ENCODE data around the gene MAN1A2. TPM values are rescaled to one million over a fixed set of nuclear protein-coding genes. Genes with fewer than 3 reads are reported as not detected.

Gene MAN1A2
- 145 and 152 TPM in 2 replicates for polyA plus RNA-seq (2013)

- Histone ChIP-seq H3K27me3 (ENCODE audit: insufficient read depth, low read length) (no peaks in the 10 kb centered on the region), H2BK12ac (ENCODE audit: low read length) (peak within 1 kb of the TSS; percentile 42), H3K4me3 (ENCODE audit: low read depth, low read length) (peak within 1 kb of the TSS; percentile 95), H3K23ac (ENCODE audit: low read length) (no peak within 1 kb of the TSS), H3K27ac (ENCODE audit: low read depth, low read length) (peak within 1 kb of the TSS; percentile 100), H3K79me1 (ENCODE audit: low read length) (peaks cover 20% of the 10 kb centered on the region), H2BK5ac (ENCODE audit: low read depth, low read length, poor library complexity) (peak within 1 kb of the TSS; percentile 100), H2AFZ (ENCODE audit: insufficient read depth, low read length, poor library complexity) (peak within 1 kb of the TSS; percentile 98), H3K14ac (ENCODE audit: low read length) (peak within 1 kb of the TSS; percentile 100), H4K91ac (ENCODE audit: low read depth, low read length) (peak within 1 kb of the TSS; percentile 99), H3K9me3 (ENCODE audit: insufficient read depth, low read depth, low read length) (no peaks in the 10 kb centered on the region), H4K12ac (ENCODE audit: low read depth, low read length) (peak within 1 kb of the TSS; percentile 95), H2AK5ac (ENCODE audit: low read length) (peak within 1 kb of the TSS; percentile 91), H3K79me2 (ENCODE audit: control insufficient read depth, insufficient read depth, low read length, poor library complexity) (peaks cover 15% of the 10 kb centered on the region), H3K4ac (ENCODE audit: low read depth, low read length) (peak within 1 kb of the TSS; percentile 93), H4K8ac (ENCODE audit: low read depth, low read length) (peak within 1 kb of the TSS; percentile 100), H3K18ac (ENCODE audit: low read length) (peak within 1 kb of the TSS; percentile 100), H3K4me2 (ENCODE audit: low read length) (peak within 1 kb of the TSS; percentile 99), H3K36me3 (ENCODE audit: control insufficient read depth in 1 of 2, insufficient read depth in 2 of 2, low read length in 2 of 2) (no peaks in the 10 kb centered on the region), H3K9ac (ENCODE audit: low read length) (peak within 1 kb of the TSS; percentile 98), H3K4me1 (ENCODE audit: control insufficient read depth in 1 of 2, insufficient read depth in 2 of 2, low read length in 2 of 2) (peaks cover 3 to 12% of the 10 kb centered on the region in 2 experiments), H2BK120ac (ENCODE audit: insufficient read depth, low read length, poor library complexity) (peak within 1 kb of the TSS; percentile 99)
- no CpG with 5 or more reads among the region's 93 CpGs for WGBS (ENCODE audit: extremely low coverage, insufficient coverage, insufficient read length)
- DNase-seq = peak; percentile 68 to 72
Measured at GRCh38 chr1:117367046-117368025, at the start of gene MAN1A2. Gene MAN1A2, plus strand, starts transcription at chr1:117367449. Its CDS starts 735 bp downstream, at chr1:117368184.

DNA sequence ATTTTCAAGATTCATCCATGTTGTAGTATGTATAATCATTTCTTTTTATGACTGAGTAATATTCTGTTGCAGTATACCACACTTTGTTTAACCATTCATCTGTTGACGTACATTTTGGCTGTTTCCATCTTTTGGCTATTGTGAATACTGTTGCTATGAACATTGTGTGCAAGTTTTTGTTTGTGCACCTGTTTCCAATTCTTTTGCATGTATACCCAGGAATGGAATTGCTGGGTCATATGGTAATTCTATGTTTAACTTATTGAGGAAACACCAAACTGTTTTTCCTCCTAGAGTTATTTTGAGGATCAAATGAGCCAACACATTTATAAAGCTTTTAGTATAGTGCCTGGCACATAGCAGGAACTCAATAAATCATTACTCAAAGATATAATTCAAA, 49.2 kb upstream of the MAN1A2 start:
- H3K9ac ChIP-seq (ENCODE audit: low read length) = no peak overlapping the region
- H3K4me1 ChIP-seq (ENCODE audit: control insufficient read depth in 1 of 2, insufficient read depth in 2 of 2, low read length in 2 of 2) = no peaks in the 10 kb centered on the region
- H2BK120ac ChIP-seq (ENCODE audit: insufficient read depth, low read length, poor library complexity) = no peak overlapping the region
- no peak overlapping the region for H3K23ac ChIP-seq (ENCODE audit: low read length)
- H3K4ac ChIP-seq (ENCODE audit: low read depth, low read length) = no peak overlapping the region
- H2BK12ac ChIP-seq (ENCODE audit: low read length) = no peak overlapping the region
- H2AFZ ChIP-seq (ENCODE audit: insufficient read depth, low read length, poor library complexity) = no peak overlapping the region
- H3K79me2 ChIP-seq (ENCODE audit: control insufficient read depth, insufficient read depth, low read length, poor library complexity) = no peaks in the 10 kb centered on the region
- WGBS (ENCODE audit: extremely low coverage, insufficient coverage, insufficient read length) = no CpG with 5 or more reads among the region's 1 CpG
- H3K4me2 ChIP-seq (ENCODE audit: low read length) = no peak overlapping the region
- H3K27ac ChIP-seq (ENCODE audit: low read depth, low read length) = no peak overlapping the region
- H4K91ac ChIP-seq (ENCODE audit: low read depth, low read length) = no peak overlapping the region
- no peaks in the 10 kb centered on the region for H3K79me1 ChIP-seq (ENCODE audit: low read length)
- no peak overlapping the region for H3K14ac ChIP-seq (ENCODE audit: low read length)
- no peaks in the 10 kb centered on the region for H3K9me3 ChIP-seq (ENCODE audit: insufficient read depth, low read depth, low read length)
- H3K36me3 ChIP-seq (ENCODE audit: control insufficient read depth in 1 of 2, insufficient read depth in 2 of 2, low read length in 2 of 2) = no peaks in the 10 kb centered on the region
- H3K27me3 ChIP-seq (ENCODE audit: insufficient read depth, low read length) = no peaks in the 10 kb centered on the region
- H3K18ac ChIP-seq (ENCODE audit: low read length) = no peak overlapping the region
- H2AK5ac ChIP-seq (ENCODE audit: low read length) = no peak overlapping the region
- H4K8ac ChIP-seq (ENCODE audit: low read depth, low read length) = no peak overlapping the region
- no peak overlapping the region for H2BK5ac ChIP-seq (ENCODE audit: low read depth, low read length, poor library complexity)
- H4K12ac ChIP-seq (ENCODE audit: low read depth, low read length) = no peak overlapping the region
- no peak overlapping the region for H3K4me3 ChIP-seq (ENCODE audit: low read depth, low read length)
- DNase-seq = no peak

DNA sequence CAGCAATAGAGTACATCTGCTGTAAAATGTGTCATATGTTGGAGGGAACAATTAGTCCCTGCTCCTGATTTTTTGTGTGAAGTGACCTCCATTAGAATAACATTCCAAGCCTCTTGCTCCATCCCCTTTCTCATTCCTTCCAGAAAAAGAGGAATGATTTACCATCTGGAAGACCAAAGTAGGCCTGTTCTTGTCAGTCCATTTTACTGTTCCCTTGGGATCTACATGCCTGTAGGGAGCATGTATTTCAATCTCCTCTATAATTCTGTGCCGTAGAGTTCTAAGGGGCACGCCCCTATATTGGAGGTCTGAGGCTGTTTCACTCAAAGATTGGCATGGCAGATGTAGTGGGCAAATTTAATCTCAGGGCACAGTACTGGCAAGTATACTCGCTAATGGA, 48.8 kb upstream of the MAN1A2 start:
- no peaks in the 10 kb centered on the region for H3K27me3 ChIP-seq (ENCODE audit: insufficient read depth, low read length)
- no peak overlapping the region for H3K4me3 ChIP-seq (ENCODE audit: low read depth, low read length)
- H3K79me2 ChIP-seq (ENCODE audit: control insufficient read depth, insufficient read depth, low read length, poor library complexity) = no peaks in the 10 kb centered on the region
- no peak overlapping the region for H3K9ac ChIP-seq (ENCODE audit: low read length)
- no peak overlapping the region for H3K4me2 ChIP-seq (ENCODE audit: low read length)
- H3K36me3 ChIP-seq (ENCODE audit: control insufficient read depth in 1 of 2, insufficient read depth in 2 of 2, low read length in 2 of 2) = no peaks in the 10 kb centered on the region
- no peak overlapping the region for H2BK12ac ChIP-seq (ENCODE audit: low read length)
- H3K18ac ChIP-seq (ENCODE audit: low read length) = no peak overlapping the region
- no peak overlapping the region for H2AK5ac ChIP-seq (ENCODE audit: low read length)
- H3K79me1 ChIP-seq (ENCODE audit: low read length) = no peaks in the 10 kb centered on the region
- no peak overlapping the region for H2BK120ac ChIP-seq (ENCODE audit: insufficient read depth, low read length, poor library complexity)
- no peak overlapping the region for H4K91ac ChIP-seq (ENCODE audit: low read depth, low read length)
- H3K9me3 ChIP-seq (ENCODE audit: insufficient read depth, low read depth, low read length) = no peaks in the 10 kb centered on the region
- no peaks in the 10 kb centered on the region for H3K4me1 ChIP-seq (ENCODE audit: control insufficient read depth in 1 of 2, insufficient read depth in 2 of 2, low read length in 2 of 2)
- no peak overlapping the region for H3K23ac ChIP-seq (ENCODE audit: low read length)
- no peak overlapping the region for H4K12ac ChIP-seq (ENCODE audit: low read depth, low read length)
- no peak overlapping the region for H3K14ac ChIP-seq (ENCODE audit: low read length)
- no peak overlapping the region for H3K27ac ChIP-seq (ENCODE audit: low read depth, low read length)
- DNase-seq = no peak
- H4K8ac ChIP-seq (ENCODE audit: low read depth, low read length) = no peak overlapping the region
- no peak overlapping the region for H3K4ac ChIP-seq (ENCODE audit: low read depth, low read length)
- H2BK5ac ChIP-seq (ENCODE audit: low read depth, low read length, poor library complexity) = no peak overlapping the region
- no peak overlapping the region for H2AFZ ChIP-seq (ENCODE audit: insufficient read depth, low read length, poor library complexity)
- whole genome bisulfite sequencing (ENCODE audit: extremely low coverage, insufficient coverage, insufficient read length) = no CpG with 5 or more reads among the region's 3 CpGs

GRCh38 chr1:117320515-117320914, 46.7 kb upstream of the MAN1A2 start:
- Histone ChIP-seq H4K12ac (ENCODE audit: low read depth, low read length) (no peak overlapping the region), H4K91ac (ENCODE audit: low read depth, low read length) (no peak overlapping the region), H3K18ac (ENCODE audit: low read length) (no peak overlapping the region), H2BK12ac (ENCODE audit: low read length) (no peak overlapping the region), H3K4ac (ENCODE audit: low read depth, low read length) (no peak overlapping the region), H3K23ac (ENCODE audit: low read length) (no peak overlapping the region), H2BK5ac (ENCODE audit: low read depth, low read length, poor library complexity) (no peak overlapping the region), H3K4me2 (ENCODE audit: low read length) (no peak overlapping the region), H4K8ac (ENCODE audit: low read depth, low read length) (no peak overlapping the region), H3K9ac (ENCODE audit: low read length) (no peak overlapping the region), H3K79me1 (ENCODE audit: low read length) (no peaks in the 10 kb centered on the region), H3K36me3 (ENCODE audit: control insufficient read depth in 1 of 2, insufficient read depth in 2 of 2, low read length in 2 of 2) (no peaks in the 10 kb centered on the region), H2BK120ac (ENCODE audit: insufficient read depth, low read length, poor library complexity) (no peak overlapping the region), H2AK5ac (ENCODE audit: low read length) (no peak overlapping the region), H3K79me2 (ENCODE audit: control insufficient read depth, insufficient read depth, low read length, poor library complexity) (no peaks in the 10 kb centered on the region), H3K14ac (ENCODE audit: low read length) (no peak overlapping the region), H3K4me1 (ENCODE audit: control insufficient read depth in 1 of 2, insufficient read depth in 2 of 2, low read length in 2 of 2) (no peaks in the 10 kb centered on the region), H3K4me3 (ENCODE audit: low read depth, low read length) (no peak overlapping the region), H3K27me3 (ENCODE audit: insufficient read depth, low read length) (no peaks in the 10 kb centered on the region), H3K27ac (ENCODE audit: low read depth, low read length) (no peak overlapping the region), H2AFZ (ENCODE audit: insufficient read depth, low read length, poor library complexity) (no peak overlapping the region), H3K9me3 (ENCODE audit: insufficient read depth, low read depth, low read length) (no peaks in the 10 kb centered on the region)
- DNase-seq = no peak
- no CpG with 5 or more reads among the region's 1 CpG for WGBS (ENCODE audit: extremely low coverage, insufficient coverage, insufficient read length)
